OCI-LY7 (cell line): ENCODE data around the gene GJB2. TPM values are rescaled to one million over a fixed set of nuclear protein-coding genes. Genes with fewer than 3 reads are reported as not detected.

Source experiments
- BruUV-seq: library from RNA; stranded (reverse); fragments of 400-500 nt; replicated peaks from 2 replicates; lab custom pipeline; 2021; lab: Mats Ljungman, UMichigan
- CTCF ChIA-PET: fragments of 300-600 bp; sonication (Branson Sonifier 250); formaldehyde crosslinking; loops from one replicate; lab custom pipeline; 2022; ENCODE audit warnings: antibody characterized with exemption; ENCODE audit not compliant: unreplicated experiment; lab: Charles Lee
- POLR2A ChIA-PET: fragments of 300-600 bp; sonication (Branson Sonifier 250); formaldehyde crosslinking; loops from one replicate; lab custom pipeline; 2022; ENCODE audit warnings: antibody characterized with exemption; lab: Charles Lee
- DNase-seq: peaks from one replicate; pipeline ENCODE4 v3.0.0-alpha.2; 2015; ENCODE audit warnings: low spot score
- H2AFZ ChIP-seq: fragments of 200-600 bp; sonication (generic), shearing (Covaris generic); 2 replicates; pipeline ENCODE4 v1.6.1; 2014; ENCODE audit warnings: mild to moderate bottlenecking, antibody characterized with exemption, low read length, moderate library complexity
- H3K27ac ChIP-seq: fragments of 200-600 bp; sonication (generic); 2 replicates; pipeline ENCODE4 v1.5.1; 2014; ENCODE audit warnings: mixed run types, low read depth, mild to moderate bottlenecking, moderate library complexity, low read length, inconsistent platforms; ENCODE audit not compliant: poor library complexity, severe bottlenecking
- H3K36me3 ChIP-seq: fragments of 200-600 bp; sonication (generic); 2 replicates; pipeline ENCODE4 v1.6.1; 2014; ENCODE audit warnings: mild to moderate bottlenecking, antibody characterized with exemption, low read length, moderate library complexity, mixed read lengths; ENCODE audit not compliant: insufficient read depth
- H3K4me1 ChIP-seq: fragments of 200-600 bp; sonication (generic); 2 replicates; pipeline ENCODE4 v1.5.1; 2014; ENCODE audit warnings: mild to moderate bottlenecking, low read length; ENCODE audit not compliant: insufficient read depth, poor library complexity, severe bottlenecking
- H3K4me2 ChIP-seq: fragments of 200-600 bp; sonication (generic); 2 replicates; pipeline ENCODE4 v1.6.1; 2014; ENCODE audit warnings: mild to moderate bottlenecking, low read length
- H3K4me3 ChIP-seq: fragments of 200-600 bp; sonication (generic); 2 replicates; pipeline ENCODE4 v1.5.1; 2014; ENCODE audit warnings: mild to moderate bottlenecking, low read depth, low read length; ENCODE audit not compliant: poor library complexity, severe bottlenecking
- H3K79me2 ChIP-seq: fragments of 200-600 bp; sonication (generic); 2 replicates; pipeline ENCODE4 v1.6.1; 2016; ENCODE audit warnings: low read depth, mild to moderate bottlenecking, low read length, moderate library complexity, mixed read lengths; ENCODE audit not compliant: insufficient read depth
- H3K9me2 ChIP-seq: fragments of 200-600 bp; sonication (generic); 2 replicates; pipeline ENCODE4 v1.6.1; 2016; ENCODE audit warnings: mild to moderate bottlenecking, low read length, mixed read lengths; ENCODE audit not compliant: insufficient read depth
- H3K9me3 ChIP-seq: fragments of 200-600 bp; sonication (generic); 2 replicates; pipeline ENCODE4 v1.6.1; 2014; ENCODE audit warnings: mild to moderate bottlenecking, mixed run types, low read length, mixed read lengths
- H4K20me1 ChIP-seq: fragments of 200-600 bp; sonication (generic); 2 replicates; pipeline ENCODE4 v1.6.1; 2014; ENCODE audit warnings: mild to moderate bottlenecking, antibody characterized with exemption, low read length, moderate library complexity, mixed read lengths; ENCODE audit not compliant: insufficient read depth
- CTCF ChIP-seq: fragments of 200-600 bp; sonication (generic); conservative IDR thresholded peaks from 2 replicates; pipeline ENCODE4 v1.5.1; 2014; ENCODE audit warnings: mild to moderate bottlenecking, antibody characterized with exemption, low read length, moderate library complexity, mixed read lengths
- EZH2phosphoT487 ChIP-seq: fragments of 200-600 bp; sonication (generic); IDR thresholded peaks from 2 replicates; pipeline ENCODE4 v1.6.1; 2018; ENCODE audit warnings: low read depth, borderline replicate concordance, mild to moderate bottlenecking, mixed run types, antibody characterized with exemption, low read length, moderate library complexity, mixed read lengths
- intact Hi-C: fragments of 100-400 bp; cut with micrococcal nuclease; formaldehyde crosslinking; loops from one replicate; pipeline ENCODE4 v1.10.0; 2022; ENCODE audit not compliant: unreplicated experiment
- total RNA-seq, 2 experiments: library from RNA; depleted of rRNA in 1 of 2; stranded (reverse); fragments of >200 nt in 1 of 2; shearing (Covaris generic) in 1 of 2; gene quantifications; 2 replicates each; pipeline ENCODE4 v1.2.3, GENCODE V29; 2014 to 2022

Gene GJB2
- total RNA-seq, 2 experiments from 2014 or later = not detected

DNA sequence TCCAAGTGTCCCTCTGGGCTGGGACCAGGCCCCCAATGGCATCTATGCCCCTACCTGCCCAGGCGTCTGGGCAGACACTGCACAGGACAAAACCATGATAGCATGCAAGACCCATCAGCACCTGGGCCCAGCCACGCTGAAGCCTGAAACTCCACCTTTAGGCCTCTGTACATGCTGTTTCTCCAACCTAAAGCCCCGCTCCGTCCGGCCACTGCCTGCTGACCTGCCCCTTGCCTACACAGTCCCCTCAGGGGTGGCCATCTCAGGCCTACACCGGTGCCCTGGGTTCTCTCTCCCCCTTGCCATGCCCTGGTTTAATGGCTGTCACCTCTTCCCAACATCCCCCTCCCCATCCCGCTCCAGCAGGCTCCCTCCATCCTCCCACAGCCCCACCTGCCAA, 47.2 kb downstream of the GJB2 start:
- Histone ChIP-seq H4K20me1 (no peaks in the 10 kb centered on the region), H3K4me2 (no peak overlapping the region), H3K36me3 (no peaks in the 10 kb centered on the region), H3K79me2 (no peaks in the 10 kb centered on the region), H3K4me1 (no peaks in the 10 kb centered on the region), H3K27ac (no peak overlapping the region), H3K9me2 (no peaks in the 10 kb centered on the region), H3K9me3 (no peaks in the 10 kb centered on the region), H3K4me3 (no peak overlapping the region), H2AFZ (no peak overlapping the region)
- ChIA-PET CTCF (no interaction called here), POLR2A (no interaction called here)
- intact Hi-C loops = no loop called here
- DNase-seq = no peak
- TF ChIP-seq EZH2phosphoT487 (no peak), CTCF (no peak)
- no TSS peak for BruUV-seq

DNA sequence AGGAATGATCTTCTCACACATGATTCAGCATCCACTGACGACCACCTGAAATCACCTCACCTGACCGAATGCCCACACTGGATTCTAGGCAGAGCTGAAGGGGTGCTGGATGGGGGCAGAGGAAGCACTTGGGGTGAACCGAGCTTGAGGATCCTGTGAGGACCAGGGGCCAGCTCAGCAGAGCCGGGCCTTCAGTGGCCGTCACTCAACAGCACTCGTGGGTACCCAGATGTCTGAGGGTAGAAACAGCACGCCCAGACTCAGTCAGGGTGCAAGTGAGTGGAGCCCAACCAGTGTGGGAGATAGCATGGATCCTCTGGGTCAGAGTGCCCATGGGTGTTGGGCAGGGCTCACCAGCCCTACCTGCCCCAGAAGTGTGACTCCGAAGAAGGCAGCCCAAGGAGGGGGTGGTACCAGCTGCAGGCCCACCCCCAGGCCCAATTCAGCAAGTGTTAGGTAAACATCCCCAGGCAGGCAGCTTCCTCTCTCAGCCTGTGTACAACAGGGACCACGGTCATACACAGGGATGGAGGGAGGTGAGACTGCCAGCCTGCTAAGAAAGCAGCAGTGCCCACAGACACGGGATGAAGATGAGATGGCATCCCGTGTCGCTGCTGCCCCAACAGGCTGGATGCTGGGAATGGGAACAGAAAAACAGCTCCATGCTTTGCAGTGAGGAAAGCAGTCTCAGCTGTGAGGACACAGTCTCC, 48.4 kb downstream of the GJB2 start:
- Histone ChIP-seq H3K36me3 (no peaks in the 10 kb centered on the region), H3K9me2 (no peaks in the 10 kb centered on the region), H3K79me2 (no peaks in the 10 kb centered on the region), H3K4me2 (no peak overlapping the region), H4K20me1 (no peaks in the 10 kb centered on the region), H3K4me1 (no peaks in the 10 kb centered on the region), H3K4me3 (no peak overlapping the region), H3K27ac (no peak overlapping the region), H3K9me3 (no peaks in the 10 kb centered on the region), H2AFZ (no peak overlapping the region)
- TF ChIP-seq EZH2phosphoT487 = no peak
- no peak for TF ChIP-seq CTCF
- ChIA-PET CTCF (no interaction called here), POLR2A (interaction anchor here (1.0 kb wide), 1 partner anchor 71 kb away, joined by 3 read pairs; no protein-coding TSS in a partner anchor)
- no TSS peak for BruUV-seq
- no peak for DNase-seq
- intact Hi-C loops = no loop called here

DNA sequence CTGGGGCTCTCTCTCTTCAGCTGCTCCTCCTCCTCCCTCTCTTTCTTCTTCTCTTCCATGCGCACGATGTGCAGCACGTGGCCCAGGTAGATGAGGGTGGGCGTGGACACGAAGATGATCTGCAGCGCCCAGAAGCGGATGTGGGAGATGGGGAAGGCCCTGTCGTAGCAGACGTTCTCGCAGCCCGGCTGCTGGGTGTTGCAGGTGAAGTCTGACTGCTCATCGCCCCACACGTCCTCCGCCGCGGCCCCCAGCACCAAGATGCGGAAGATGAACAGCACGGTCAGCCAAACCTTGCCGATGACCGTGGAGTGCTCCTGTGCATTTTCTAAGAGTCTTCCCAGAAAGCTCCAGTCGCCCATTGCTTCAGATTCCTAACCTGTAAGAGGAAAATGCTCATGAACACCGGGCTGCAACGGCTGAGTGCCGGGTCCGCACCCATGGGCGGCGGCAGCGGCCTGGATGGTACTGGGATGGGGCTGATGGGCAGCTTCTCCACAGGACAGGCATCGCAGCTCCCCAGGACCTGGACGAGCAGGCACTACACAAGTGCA, 49.7 kb downstream of the GJB2 start:
- no peak overlapping the region for H3K4me3 ChIP-seq
- H2AFZ ChIP-seq = no peak overlapping the region
- no TSS peak for BruUV-seq
- ChIA-PET CTCF (no interaction called here), POLR2A (no interaction called here)
- intact Hi-C loops = no loop called here
- no peak for TF ChIP-seq CTCF
- TF ChIP-seq EZH2phosphoT487 = no peak
- no peaks in the 10 kb centered on the region for H4K20me1 ChIP-seq
- no peak overlapping the region for H3K27ac ChIP-seq
- no peak for DNase-seq
- H3K9me2 ChIP-seq = no peaks in the 10 kb centered on the region
- H3K79me2 ChIP-seq = no peaks in the 10 kb centered on the region
- H3K36me3 ChIP-seq = no peaks in the 10 kb centered on the region
- H3K4me1 ChIP-seq = no peaks in the 10 kb centered on the region
- H3K4me2 ChIP-seq = no peak overlapping the region
- H3K9me3 ChIP-seq = no peaks in the 10 kb centered on the region
